Glomerular endothelial cell (primary cell): ENCODE data around the gene CEP164. TPM values are rescaled to one million over a fixed set of nuclear protein-coding genes. Genes with fewer than 3 reads are reported as not detected.
"Not testable (repeated sequence)": the region's sequence is repeated elsewhere in the genome, so short reads cannot be mapped to it uniquely, and the experiment has no call there.

ENCODE experiments used
- DNase-seq: peaks from one replicate; pipeline ENCODE4 v3.0.0-alpha.2; 2011; ENCODE audit warnings: low read depth, low spot score; ENCODE audit errors: extremely low read depth
- total RNA-seq: library from RNA; depleted of rRNA; stranded (reverse); fragments of >200 nt; gene quantifications from 2 replicates; pipeline ENCODE4 v1.2.3, GENCODE V29; 2015

Gene CEP164
- total RNA-seq, 1 donor from 2014 or later: 22.8 TPM

DNA sequence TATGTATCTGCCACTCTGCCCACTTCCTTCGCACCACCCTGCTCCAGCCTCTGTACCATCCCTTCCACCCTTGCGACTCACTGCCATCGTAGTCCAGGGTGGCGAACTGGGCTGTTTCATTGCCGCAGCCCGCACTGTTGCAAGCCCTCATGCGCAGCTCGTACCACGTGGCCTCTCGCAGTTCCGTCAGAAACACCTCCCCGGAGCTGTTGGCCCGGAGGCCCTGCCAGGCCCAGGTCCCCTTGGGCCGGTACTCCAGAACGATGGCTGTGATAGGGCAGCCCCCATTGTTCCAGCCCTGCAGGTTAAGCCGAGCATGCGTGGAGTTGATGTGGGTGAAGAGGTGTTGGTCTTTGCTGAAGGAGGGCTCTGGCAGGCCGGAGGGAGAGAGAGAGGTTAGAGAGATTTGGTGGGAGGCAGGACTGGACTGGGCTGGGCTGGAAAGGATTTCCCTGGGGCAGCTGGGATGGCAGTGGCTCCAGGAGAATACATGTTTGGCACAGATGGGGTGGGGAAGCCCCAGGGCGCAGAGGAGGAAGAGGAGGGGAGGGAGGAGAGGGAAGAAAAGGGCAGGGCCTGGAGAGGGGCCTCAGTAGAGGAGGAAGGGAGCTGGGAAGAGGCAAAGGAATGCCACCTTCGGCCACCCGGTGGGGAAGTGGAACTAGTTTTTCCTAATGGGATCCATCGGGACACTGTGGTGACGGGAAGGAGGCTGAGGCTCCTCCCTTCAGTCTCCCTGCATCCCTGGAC lies 109.6 kb downstream of the CEP164 start:
- no peak for DNase-seq

DNA sequence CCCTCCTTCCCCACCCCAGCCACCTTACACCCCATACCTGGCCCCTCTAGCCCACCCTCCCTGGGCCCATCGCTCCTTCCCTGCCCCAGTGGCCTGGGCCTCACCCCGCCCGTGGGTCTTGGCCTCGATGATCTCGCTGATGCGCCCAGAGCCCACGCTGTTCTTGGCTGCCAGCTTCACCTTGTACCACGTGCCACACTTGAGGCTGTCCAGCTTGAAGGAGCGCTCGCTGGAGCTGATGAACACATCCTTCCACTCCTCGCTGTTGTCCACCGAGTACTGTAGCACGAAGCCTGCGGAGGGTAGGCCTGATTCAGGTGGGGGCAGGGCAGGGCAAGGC lies 110.1 kb downstream of the CEP164 start:
- DNase-seq: no peak

DNA sequence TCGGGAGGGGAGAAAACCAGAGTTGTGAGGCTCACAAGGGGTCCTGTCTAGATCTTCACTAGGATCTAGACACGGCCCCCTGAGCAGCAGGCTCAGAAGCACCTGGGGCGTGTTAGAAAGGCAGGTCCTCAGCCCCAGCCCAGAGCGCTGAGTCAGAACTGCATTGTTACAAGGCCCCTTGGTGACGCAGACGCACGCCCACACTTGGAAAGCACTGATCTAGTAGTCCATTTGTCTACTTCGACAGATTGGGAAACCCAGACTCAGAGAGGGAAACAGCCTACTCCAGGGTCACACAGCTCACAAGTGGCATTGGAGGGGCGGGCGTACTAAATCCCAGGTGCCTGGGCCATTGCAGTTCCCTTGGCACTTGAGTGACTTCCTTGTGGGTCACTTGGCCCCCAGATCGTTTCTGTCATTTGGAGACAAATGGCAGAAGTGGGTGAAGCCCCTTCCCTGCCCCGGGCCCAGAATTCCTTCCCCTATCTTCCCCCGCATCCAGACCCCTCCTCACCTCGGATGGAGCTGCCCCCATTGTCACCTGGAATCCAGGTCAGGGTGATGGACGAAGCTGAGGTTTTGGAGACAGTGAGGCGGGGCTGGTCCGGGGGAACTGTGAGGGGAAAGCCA lies 110.8 kb downstream of the CEP164 start:
- no peak for DNase-seq

DNA sequence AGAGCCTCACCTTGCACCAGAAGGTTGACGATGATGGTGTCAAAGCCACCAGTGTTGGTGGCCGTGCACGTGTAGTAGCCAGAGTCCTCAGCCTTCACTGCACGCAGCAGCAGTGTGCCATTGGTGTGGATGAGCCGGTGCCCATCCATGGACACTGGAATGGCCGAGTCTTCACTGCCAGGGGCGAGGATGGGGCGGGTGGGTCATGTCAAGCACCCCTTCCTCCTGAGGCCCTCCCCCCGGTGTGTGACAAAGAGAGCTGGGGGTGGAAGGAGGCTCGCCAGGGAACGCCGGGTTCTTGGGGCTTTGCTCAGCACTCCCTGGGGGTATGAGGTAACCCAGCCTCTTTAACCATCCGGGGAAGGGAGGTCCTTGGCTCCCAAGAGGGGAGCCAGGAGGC lies 111.6 kb downstream of the CEP164 start:
- no peak for DNase-seq

DNA sequence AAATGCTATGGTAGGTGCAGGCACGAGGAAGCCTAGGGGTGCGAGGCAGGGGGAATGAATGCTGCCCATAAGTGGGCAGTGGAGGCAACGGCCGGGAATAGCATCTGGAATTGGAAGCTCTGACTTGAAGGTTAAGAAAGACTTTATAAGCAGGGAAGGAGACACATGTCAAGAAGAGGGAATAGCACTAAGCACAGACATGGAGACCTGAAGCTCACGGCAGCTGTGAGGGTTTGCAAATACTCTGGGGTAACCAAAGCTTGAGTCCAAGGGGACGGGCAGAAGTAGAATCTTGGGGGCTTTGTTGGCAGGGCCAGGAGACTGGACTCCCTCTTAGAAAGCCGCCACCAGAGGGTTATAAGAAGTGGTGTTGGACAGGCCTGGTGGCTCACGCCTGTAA lies 112.6 kb downstream of the CEP164 start:
- DNase-seq: no peak

DNA sequence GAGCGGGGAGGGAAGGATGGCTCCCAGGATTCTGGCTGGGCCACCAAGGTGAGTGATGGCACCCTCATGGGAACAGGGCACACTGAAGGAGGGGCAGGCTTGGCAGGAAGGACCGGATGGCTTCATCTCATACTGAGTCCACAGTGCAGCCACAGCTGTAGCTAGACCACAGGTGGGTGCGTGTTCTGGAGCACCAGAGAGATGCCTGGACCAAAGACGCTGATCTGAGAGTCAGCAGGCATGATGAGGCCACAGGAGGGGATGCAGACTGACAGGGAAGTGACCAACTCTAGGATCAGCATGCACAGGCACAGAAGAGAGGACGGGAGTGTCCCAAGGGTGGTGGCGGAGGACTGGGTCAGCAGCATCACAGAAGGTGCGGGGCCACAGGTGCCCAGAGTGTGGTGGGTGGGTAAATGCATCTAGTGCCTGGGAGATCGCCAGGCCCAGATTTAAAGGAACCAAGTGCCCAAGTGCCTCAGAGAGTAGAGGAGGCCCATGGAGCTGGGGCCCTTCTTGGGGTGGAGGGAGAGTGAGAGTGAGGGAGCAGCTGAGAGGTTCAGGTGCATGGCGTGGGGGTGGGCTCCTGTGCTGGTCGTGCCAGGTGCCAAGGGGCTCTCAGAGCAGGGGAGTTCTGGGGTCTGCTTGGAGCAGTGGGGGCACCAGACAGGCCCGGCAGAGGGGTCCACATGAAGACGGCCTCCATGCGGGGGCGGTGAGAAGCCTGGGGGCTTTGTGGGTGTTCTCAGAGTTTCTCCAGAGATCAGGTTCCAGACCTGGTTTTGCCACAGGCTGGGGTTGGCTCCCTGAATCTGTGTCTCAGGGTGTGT lies 113.7 kb downstream of the CEP164 start:
- no peak for DNase-seq

DNA sequence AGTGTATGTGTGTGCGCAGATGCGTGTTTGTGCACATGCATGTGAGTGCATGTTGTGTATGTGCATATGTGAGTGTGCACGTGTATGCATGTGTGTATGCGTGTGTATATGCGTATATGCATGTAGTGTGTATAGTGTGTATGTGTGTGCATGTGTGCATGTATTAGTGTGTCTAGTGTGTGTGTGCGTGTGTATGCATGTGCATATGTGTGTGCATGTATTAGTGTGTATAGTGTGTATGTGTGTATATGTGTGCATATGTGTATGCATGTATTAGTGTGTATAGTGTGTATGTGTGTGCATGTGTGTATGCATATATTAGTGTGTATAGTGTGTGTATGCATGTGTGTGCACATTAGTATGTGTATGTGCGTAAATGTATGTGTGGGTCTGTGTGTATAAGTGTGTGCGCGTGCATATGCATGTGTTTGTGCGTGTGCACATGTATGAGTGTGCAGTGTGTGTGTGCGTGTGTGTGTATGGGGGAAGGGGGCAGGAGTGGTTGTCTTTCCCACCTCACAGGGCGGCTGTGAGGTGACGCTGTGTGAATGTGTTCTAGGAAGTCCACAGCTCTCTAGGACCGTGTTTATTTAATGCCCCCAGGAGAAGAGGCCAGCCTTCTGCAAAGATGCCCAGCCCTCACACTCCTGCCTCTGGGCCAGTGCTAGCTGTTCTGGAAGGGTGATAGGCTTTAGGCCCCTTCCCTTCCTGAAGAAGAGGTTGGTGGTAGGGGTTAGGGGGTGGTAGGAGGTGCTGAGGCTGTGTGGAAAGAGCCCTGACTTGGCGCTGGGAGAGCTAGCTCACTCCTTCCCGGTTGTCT lies 114.6 kb downstream of the CEP164 start:
- DNase-seq: no peak

DNA sequence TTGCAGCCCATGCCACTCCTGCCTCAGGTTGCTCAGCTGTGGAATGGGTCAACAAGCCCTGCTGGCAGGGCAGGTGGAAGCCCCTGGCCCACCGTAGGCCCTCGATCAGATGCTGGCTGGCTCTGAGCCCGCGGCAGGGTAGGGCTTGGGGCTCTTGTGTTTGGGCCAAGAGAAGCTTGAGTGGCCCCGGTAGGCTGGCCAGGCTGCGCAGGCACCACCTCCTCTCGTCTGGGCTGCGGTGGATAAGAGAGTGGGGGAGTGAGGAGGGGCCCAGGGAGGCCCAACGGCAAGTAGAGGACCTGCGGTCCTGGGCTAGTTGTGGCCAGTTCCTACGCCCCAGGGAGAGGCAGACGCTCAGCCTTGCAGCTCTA lies 115.2 kb downstream of the CEP164 start:
- no peak for DNase-seq

DNA sequence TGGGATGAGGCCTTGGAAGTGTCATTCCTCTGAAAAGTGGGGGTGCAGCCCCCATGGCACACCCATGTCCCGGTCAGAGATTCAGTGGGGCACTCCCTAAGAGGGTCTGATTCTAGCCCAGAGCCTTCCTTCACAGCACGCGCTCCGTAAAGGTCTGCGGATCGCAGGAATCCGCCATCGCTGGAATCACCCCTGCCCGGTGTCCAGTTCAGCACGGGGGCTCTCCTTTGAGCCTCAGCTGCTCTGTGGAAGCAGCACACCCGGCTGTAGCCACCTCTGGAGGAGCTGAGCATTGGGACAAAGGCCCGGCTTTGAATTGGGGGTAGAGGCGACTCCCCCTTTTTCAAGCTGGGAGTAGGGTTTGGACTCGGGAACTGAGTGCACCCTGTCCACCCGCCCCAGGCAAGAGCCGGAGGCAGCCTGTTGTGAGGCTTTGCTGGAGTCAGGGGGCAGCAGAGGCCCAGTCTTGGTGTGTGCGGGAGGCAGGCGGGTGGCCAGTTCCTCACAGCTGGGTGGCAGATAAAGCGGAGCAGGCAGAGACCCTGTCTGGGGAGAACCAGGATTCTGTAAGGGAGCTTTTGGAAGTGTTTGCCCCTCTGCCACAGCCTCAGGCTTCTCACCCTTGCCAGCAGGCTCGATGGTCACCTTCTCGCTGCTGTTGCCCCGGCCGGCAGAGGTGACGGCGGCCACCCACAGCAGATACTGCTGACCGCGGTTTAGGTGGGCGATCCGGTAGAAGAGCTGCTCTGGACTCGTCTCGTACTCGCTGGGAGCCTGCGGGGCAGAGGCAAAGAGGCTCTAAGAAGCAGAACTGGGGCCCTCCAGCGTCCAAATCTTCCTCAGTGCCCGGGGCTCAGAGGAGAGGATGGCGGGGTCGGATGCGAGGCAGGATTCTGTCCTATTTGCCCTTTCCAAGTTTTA lies 115.9 kb downstream of the CEP164 start:
- DNase-seq: no peak

DNA sequence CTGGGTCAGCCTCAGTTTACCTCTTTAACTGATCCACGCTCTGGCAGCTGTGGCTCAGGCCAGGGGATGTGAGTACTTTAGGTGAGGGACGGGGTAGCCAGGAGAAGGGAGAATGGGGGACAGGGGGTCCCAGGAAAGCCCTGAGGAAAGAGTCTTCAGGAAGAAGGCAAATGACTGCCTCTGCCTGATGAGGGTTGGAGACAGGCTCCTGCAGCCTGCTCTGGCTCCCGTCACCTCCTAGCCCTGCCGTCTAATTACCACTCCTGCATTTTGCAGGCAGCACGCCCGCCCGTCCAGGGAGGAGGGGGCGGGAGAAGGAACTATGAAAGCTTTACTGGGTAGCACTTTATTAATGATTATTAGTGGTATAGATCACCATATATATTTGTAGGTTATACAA lies 116.6 kb downstream of the CEP164 start:
- no peak for DNase-seq

DNA sequence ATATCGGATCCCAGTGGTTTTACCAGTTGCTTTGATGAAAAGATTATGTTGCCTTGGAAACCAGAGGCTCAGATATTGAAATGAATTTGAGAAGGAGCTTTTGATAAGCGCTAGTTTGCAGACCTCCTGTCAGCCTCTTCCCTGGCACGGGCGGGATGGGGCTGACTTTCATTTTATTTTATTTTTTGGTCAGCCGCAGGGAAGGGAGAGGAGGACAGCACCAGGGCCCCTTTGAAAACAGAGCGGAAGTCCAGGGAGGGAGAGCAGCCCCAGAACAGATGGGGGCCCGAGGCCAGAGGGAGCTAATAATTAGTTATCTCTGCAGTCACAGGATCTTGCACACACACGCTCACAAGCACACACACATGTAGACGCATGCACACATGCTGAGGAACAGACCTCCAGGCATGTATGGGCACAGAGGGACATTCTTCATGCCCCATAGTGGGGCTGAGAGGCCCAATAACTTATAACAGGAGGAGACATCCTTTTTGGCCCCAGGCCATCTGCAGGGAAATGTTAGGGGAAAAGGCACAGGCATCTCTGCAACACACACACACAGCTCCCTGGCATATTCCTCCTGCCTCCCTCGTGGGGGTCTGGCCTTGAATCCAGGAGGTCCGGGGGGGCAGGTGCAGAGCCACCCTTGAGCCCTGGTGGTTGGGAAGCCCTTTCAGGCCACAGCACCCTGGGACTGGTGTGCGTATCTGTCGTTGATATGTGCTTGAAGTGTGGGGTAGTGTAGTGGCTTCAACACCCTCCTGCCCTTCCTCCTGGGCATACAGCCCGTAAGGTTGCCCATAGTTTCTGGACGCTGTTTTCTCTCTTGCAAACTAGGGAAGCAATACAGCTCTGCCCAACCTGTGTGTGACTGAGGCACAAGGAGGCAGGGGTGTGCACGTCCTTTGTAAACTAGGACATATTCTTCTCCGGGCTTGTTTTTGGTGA lies 117.3 kb downstream of the CEP164 start:
- no peak for DNase-seq

DNA sequence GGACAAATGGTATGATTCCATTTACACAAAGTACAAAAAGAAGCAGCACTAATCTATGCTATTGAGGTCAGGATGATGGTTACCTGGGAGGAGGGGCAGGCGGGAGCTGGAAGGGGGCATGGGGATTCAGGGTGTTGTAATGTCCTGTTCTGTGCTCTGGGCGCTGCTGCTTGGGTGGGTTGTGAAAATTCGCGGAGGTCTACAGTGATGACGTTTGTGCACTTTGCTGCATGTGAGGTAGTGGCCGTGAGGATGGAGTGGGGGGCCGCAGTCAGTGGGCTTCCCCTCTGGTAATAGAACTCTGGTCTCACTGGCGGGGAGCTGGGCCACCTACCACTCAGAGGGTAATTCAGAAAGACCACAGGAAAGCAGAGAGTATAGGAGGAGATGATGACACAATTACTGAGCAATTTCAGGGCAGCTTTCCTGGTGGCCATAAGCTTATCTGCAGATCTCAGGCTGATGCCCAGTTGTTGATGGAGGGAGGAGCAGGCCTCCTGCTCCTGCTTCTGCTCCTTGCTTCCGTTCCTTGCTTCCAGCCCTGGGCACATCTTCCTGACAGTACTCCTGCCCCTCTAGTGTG lies 121.5 kb downstream of the CEP164 start:
- DNase-seq: no peak

DNA sequence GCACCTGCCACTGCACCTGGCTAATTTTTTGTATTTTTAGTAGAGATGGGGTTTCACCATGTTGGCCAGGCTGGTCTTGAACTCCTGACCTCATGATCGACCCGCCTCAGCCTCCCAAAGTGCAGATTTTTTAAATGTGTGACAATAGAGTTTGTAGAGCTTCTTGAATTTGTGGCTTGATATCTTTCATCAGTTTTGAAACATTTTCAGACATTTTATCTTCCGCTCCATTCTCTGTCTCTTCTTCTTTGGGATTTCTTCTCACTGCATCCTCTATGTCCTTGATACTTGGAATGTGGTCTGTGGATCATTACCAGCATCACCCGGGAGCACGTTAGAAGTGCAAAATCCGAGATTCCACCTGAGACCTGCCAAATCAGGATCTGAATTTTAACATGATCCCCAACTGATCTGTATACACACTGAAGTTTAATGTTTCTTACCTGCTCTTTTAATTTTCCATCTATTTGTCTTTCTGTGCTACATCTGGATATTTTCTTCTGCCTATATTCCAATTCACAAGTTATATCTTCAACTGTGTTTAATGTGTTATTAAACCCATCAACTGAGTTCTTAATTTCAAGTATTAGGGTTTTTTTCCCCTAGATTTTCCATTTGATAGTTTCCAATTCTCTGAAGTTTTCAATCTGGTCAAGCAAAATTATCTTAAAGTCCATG lies 126.4 kb downstream of the CEP164 start:
- DNase-seq: no peak

DNA sequence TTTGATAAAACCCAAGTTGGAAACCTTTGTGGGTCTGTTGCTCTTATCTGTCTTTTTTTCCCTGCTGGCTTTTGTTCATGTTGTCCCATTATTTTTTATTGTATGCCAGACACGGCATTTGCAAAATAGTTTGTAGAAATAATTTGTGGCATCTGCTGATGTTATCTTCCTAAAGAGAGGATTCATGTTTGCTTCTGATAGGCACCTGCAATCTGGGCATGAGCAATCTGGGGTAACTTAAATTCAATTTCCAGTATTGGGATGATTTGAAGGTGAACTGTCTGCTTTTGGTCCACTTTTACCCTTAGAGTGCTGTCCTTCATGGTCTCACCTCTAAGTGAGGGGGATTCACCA lies 126.9 kb downstream of the CEP164 start:
- DNase-seq: no peak

DNA sequence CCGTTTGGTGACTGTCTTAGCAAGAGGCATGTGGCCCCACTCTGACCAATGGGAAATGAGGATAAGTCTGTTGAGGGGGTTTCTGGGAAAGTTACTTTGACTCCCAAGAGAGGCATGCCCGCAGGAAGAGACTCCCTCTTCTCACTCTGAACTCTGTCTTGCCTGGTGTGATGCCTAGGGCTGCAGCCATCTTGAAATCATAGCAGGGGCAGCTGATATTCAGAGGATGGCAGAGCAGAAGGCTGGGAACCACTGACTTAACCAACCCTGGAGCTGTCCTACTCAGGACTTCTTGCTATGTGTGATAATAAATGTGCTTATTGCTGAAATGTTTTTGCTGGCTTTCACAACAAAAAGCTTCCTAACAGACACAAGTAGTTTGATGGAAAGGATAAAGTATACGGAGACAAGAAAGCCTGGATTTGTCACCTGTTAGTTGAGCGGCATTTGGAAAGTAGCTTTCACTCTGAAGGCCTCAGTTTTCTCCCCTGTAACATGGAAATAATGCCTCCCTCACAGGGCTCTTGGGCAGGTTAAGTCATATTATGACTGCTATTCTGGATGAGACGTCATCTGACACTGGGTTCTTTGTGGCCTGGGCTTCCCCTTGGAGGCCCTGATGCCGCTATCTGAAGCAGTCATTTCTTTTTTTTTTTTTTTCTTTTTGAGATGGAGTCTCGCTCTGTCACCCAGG lies 128.5 kb downstream of the CEP164 start:
- DNase-seq: no peak

DNA sequence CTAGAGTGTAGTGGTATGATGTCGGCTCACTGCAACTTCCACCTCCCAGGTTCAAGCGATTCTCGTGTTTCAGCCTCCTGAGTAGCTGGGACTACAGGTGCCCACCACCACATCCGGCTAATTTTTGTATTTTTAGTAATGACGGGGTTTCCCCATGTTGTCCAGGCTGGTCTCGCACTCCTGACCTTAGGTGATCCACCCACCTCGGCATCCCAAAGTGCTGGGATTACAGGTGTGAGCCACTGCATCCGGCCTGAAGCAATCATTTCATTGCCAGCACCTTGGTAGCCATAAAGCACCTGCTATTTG lies 129.0 kb downstream of the CEP164 start:
- DNase-seq: not testable (repeated sequence)

DNA sequence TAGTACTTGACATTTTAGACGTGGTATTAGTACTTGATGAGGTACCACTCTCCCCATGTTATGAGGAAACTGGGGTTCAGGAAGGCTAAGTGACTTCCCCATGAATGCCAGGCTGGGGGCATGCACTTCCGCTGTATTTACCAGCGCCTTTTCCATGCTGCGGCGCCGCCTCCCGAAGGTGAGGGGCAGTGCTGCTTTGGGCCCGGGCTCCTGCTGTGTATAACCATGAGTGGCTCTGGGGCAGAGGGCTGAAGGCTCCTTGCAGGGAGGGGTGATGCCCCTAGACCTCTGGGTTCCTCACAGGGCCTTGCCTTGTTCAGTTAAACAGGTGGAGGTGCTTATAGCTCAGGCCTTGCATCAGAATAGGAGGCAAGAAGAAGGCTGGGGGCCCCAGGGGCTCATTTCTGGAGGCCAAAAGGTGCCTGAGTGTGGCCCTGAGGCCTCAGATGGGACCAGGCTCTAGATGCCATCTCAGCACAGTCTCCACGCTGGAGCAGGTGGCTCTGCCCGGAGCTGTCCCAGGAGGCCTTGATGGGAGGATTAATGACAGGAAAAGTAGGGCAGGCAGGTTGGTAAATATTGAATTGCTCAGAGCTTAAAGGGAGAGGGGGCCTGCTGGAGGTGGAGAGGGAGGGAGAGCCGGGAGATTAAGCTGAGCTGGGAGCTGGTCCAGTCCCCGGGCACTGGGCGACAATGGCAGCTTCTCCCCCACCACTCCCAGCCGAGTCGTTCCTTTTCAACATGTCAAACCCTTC lies 129.6 kb downstream of the CEP164 start:
- no peak for DNase-seq
